VCaP (cell line): ENCODE measurements around the gene MCM5.
A peak's percentile ranks its signal among the peaks of the same experiment; 100 is the strongest.

ENCODE experiments used
- H3K27ac ChIP-seq: fragments of 450-650 bp; 2 replicates; pipeline ENCODE4 v1.5.1; 2017
- CTCF ChIP-seq: fragments of 450-650 bp; conservative IDR thresholded peaks from 2 replicates; pipeline ENCODE4 v1.5.1; 2017; ENCODE audit warnings: mild to moderate bottlenecking, moderate library complexity

MCM5 gene

GRCh38 chr22:35450824-35451569 is 51.1 kb downstream of the MCM5 start:
- H3K27ac ChIP-seq = peak overlapping the region; percentile 95
- TF ChIP-seq CTCF = no peak

GRCh38 chr22:35451592-35451991 is 51.7 kb downstream of the MCM5 start:
- peak overlapping the region; percentile 95 for H3K27ac ChIP-seq
- no peak for TF ChIP-seq CTCF

- TF ChIP-seq CTCF = no peak
- peak overlapping the region; percentile 95 for H3K27ac ChIP-seq
Measured at GRCh38 chr22:35452351-35452781, 52.4 kb downstream of the MCM5 start.

- no peak for TF ChIP-seq CTCF
- H3K27ac ChIP-seq = peak overlapping the region; percentile 95
Measured at GRCh38 chr22:35452810-35453743, 53.1 kb downstream of the MCM5 start.

- peak overlapping the region; percentile 95 for H3K27ac ChIP-seq
- TF ChIP-seq CTCF = 0 out of 2 replicates have a peak, but pooled peaks have one; percentile 28
Measured at GRCh38 chr22:35454416-35455054, 54.6 kb downstream of the MCM5 start.

- TF ChIP-seq CTCF = no peak
- no peak overlapping the region for H3K27ac ChIP-seq
Measured at GRCh38 chr22:35455529-35455928, 55.6 kb downstream of the MCM5 start.

- H3K27ac ChIP-seq = no peak overlapping the region
- no peak for TF ChIP-seq CTCF
Measured at GRCh38 chr22:35456757-35457156, 56.8 kb downstream of the MCM5 start.
